GM21528 (cell line): Measurements from ENCODE around the gene SRPRB.

Source experiments
- ATAC-seq: cut with Tn5 transposase; IDR thresholded peaks from one replicate; pipeline ENCODE4 v1.9.1; 2021; ENCODE audit warnings: mild to moderate bottlenecking, moderate library complexity; ENCODE audit not compliant: unreplicated experiment, low FRiP score

Gene SRPRB

DNA sequence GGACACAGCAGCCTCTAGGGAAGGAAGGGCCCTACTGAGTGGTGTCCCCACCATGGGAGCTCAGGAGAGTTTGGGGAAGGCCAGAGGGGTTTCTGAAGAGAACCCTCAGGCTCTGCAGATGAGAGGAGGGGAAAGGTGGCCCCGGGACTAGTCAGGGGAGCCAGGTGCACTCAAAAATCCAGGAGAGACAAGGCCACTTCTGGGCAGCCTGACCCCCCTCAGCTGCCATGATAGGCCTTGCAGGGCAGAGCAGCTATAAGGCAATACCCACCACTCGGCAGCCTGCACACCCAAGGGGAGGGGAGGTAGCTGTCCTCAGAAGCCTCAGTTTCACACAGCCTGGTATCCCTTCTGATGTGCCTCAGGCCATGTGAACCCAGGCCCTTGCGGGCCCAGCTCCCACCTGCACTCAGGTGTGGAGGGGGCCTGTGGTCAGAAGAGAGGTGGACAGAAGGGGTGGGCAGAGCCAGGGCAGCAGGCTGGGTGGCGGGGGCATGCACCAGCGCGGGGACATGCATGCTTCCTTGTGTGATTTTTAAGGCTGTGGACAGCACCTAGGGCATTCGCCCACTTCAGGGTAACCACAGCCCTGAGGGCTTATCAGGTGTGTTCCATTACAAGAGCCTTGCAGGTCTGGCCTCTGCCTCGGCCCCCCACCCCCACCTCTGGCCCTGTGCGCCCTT, 34.6 kb downstream of the SRPRB start:
- ATAC-seq: no peak

GRCh38 chr3:133840767-133841166, 35.2 kb downstream of the SRPRB start:
- ATAC-seq: no peak

DNA sequence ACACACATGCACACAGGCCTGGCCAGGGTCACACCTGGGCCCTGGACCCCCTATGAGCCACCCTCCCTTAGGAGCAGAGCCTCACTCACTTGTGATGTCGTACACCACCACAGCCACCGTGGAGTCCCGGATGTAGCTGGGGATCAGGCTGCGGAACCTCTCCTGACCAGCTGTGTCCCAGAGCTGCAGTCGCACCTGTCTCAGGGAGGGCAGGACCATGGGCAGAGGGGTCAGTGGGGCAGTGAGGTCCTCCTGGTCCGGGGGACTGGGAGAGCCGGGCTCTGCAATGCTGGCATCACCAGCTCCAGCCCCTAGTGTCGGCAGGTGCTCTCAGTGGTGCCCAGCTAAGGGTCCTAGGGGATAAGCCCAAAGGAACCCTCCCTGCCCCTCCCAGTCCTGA, 35.6 kb downstream of the SRPRB start:
- no peak for ATAC-seq

- no peak for ATAC-seq
Observed at GRCh38 chr3:133842158-133842557, 36.5 kb downstream of the SRPRB start.

DNA sequence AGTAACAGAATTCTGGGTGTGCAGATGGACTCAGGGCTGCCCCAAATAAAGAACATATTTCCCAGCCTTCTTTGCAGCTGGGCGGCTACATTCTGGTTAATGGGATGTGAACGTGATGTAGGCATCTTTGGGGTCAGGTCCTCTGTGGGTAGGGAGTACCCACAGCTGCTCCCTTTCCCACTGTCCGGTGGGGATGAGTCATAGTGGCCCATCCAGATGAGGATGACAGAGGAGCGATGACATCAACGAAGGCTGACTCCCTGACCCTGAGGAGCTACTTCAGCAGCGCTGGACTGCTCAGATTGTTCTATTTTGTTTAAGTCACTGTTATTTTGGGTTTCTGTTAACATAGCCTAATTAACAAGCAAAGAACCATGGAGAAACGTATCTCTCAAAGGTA, 38.0 kb downstream of the SRPRB start:
- no peak for ATAC-seq

DNA sequence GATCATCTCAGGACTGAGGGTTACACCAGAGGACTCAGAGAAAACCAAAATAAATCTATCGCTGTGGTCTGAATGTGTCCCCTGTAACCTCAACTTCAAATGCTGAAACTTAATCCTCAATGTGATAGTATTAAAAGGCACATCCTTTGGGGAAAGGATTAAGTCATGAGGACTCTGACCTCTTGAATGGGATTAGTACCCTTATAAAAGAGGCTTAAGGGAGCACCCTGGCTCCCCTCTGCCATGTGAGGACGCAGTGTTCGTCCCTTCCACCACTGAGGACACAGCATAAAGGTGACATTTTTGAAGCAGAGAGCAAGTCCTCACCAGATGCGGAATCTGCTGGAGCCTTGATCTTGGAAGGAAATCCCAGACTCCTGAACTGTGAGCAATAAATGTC, 39.5 kb downstream of the SRPRB start:
- no peak for ATAC-seq

DNA sequence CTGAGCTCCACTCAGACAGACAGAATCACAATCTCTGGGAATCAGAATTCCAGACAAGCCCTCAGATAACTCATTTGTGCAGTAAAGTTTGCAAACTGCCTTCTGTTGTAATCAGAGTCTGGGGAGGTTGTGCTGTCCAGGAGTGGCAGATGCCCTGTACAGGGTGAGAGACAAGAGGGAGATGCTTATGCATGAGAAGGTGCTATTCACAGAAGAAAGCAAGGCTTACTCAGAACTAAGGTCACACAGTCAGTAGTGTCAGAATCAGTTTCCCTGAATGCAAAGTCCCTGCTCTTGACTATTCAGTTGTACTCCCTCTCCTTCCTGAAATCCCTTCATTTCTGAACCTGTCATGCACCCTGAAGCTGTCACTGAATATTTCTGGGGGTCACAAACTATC, 43.7 kb downstream of the SRPRB start:
- ATAC-seq: no peak

- ATAC-seq: no peak
Observed at GRCh38 chr3:133850034-133850433, 44.4 kb downstream of the SRPRB start.

DNA sequence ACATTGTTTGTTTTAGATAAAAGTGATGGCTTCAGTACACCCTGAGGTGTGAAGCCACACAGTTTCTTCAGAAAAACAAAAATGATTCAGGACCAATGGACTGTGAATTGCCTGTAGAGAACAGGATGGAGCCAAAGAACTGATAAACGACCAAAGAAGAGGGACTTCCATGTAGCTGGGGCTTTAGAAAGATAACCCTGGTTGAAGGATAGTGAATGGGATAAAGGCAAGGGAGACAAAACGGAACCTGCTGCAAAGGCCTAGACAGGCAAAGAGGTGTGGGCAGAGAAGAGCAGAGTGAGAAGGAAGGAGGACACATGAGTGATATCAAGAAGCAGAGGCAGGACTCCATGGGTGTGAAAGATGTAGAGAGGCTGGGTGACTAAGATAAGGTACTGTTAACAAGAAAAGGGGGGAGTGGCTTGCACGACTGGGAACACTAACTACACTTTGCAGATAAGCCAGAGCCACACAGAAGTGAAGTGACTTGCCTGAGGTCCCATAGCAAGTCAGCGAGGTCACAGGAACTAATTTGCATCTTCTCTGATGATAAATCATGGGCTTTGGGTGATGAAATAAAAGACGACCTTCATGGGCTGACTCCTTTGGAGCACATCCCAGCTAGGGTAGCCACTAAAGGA, 45.8 kb downstream of the SRPRB start:
- no peak for ATAC-seq

- ATAC-seq: no peak
Observed at GRCh38 chr3:133851931-133852330, 46.3 kb downstream of the SRPRB start.

DNA sequence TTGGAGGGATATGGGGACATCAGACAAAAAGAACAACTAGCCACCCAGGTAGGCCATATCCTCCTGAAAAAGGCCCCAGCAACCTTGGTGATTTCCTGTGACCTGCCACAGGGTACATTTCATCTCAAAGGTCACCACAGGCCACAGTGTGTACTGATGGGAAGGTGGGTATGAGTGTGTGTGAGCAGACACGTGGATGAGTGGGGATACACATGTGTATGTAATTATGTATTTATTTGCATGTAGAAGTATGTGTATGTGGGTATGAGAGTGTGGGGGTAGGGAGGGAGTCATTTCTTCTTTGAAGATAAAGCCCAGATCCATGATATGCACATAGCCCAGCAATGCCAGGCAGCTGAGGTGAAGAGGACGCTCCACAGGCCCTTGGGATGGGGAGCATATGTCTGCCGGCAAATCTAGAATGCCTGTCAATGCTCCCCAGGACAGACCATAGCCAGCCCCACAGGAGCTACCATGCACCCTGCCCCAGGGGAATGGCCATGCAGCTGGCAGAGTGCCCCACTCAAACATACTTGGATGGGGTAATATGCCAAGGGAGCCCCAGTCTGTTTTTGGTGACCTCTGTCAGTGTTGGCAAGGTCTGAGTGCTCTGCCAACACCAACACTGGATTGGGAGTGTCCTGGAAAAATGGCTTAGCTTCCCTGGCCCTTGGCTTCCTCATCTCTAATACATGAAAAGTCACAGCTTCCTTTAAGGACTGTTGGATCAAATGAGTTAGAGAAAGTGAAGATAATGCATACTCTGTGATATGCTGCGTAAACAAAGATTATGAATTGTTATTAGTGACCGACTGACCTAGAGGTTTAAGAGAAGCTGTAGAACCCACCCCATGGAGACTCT, 47.7 kb downstream of the SRPRB start:
- no peak for ATAC-seq

- no peak for ATAC-seq
Observed at GRCh38 chr3:133853925-133854227, 48.3 kb downstream of the SRPRB start.

DNA sequence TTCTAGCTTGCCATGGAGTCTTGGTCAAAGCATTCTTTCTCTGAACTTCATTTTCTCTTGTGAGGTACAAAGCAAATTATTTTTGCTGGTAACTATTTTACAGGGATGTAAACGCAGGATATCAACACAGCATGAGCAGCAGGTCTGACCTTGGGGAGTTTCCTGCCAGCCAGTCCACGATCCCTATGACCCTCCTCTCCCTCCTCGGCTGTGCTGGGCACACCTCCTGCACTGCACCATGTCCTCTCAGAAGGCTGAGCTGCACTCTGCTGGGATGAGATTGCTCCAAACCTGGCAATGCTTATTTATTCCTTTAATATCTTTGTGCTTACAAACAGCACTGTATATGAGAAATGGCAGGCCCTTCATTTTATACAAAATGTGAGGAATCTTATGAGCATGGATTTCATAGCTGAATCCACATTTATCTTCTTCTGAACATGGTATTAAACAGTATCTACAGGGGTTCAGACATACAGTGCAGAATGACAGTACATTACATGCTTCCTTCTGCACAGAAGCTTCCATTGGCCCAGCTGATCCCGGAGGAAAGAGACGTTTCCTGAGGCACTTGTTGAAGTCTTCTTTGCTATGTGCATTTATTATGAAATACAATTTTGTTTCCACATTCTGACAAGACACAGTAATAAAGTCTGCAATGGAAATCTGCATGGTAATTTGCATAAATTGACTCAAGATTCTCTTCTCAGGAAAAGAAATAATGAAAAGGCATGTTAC, 48.8 kb downstream of the SRPRB start:
- no peak for ATAC-seq

- no peak for ATAC-seq
Observed at GRCh38 chr3:133855002-133855370, 49.4 kb downstream of the SRPRB start.

GRCh38 chr3:133855772-133856171, 50.2 kb downstream of the SRPRB start:
- no peak for ATAC-seq

GRCh38 chr3:133856316-133856715, 50.7 kb downstream of the SRPRB start:
- ATAC-seq: no peak

DNA sequence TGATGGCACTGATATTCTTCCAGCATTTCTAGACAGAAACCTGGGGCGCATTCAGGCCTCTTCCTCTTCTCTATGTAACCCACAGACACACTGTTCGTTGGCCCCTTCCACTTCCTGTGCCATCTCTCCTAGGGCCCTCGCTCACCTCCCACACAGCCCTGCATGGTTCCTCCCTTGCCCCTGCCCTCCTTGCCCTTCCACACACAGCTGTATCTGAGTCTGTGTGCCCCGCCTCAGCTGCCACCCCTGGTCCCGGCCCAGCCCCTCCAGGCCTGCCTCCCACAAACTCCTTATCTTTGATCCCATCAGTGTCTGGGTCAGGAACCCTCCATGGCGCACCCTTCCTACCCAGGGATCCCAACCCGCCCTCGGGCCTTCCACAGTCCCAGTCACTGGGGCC, 52.2 kb downstream of the SRPRB start:
- ATAC-seq: no peak

DNA sequence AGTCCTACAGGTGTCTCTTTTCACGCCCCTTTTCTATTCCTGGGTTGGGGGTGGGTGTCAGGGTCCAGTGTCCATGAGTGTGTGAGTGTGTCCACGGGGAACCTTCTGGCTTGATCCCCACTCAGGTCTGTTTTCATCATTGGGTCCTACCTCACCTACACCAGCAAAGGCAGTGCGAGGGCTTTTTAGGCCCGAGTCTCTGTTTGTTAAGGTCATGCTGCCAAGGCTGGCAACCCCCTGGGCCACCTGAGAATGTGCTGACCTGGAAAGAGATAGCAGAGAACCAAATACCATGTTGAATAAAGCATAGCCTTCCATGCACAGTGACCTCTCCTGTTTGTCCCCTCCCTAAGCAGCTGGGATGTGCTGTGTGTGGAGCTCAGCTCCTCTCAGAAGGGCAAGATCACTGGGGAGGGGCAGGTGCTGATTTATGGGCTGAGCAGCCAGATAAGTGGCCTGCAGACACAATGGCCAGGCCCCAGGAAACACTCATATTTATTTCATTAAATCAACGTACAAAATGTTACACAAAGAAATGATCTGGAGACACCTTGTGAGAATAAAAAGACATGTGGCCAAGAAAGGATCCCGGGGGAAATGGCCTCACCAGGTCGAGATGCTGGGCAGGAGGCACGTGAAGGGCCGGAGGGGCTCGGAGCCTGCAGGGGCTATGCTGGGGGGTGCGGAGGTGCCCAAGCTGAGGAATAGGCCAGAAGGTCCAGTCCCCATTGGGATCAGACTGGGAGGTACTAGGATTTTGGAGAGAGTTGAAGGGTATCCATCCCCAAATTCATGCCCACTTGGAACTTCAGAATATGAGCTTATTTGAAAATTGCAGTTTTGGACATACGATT, 54.0 kb downstream of the SRPRB start:
- ATAC-seq: no peak

GRCh38 chr3:133860519-133860918, 54.9 kb downstream of the SRPRB start:
- ATAC-seq: no peak

DNA sequence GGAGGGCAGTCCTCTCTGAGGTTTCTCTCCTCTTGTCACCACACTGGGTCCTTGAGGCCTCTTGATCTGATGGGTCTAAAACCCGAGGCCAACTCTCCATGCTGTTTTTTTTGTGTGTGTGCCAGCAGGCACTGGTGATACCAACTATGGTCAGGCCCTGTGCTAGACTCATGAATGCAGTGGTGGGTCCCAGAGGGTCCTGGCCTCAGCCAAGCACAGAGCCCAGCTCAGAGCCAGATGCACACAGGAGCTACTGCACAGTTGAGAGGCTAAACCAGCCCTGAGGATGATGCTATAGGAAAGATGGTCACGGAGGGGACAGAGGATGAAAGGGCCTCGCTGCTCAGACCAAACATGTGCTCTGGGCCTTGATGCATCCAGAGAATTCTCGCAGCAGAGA, 56.5 kb downstream of the SRPRB start:
- ATAC-seq: no peak
